Measurements from ENCODE around the gene DRC7.
"Not testable (repeated sequence)": the region's sequence is repeated elsewhere in the genome, so short reads cannot be mapped to it uniquely, and the experiment has no call there.

The DRC7 gene

GRCh38 chr16:57725151-57725550 lies 30.5 kb downstream of the DRC7 start:
- H3K36me3 ChIP-seq (ENCODE audit: control insufficient read depth in 1 of 2, insufficient read depth in 2 of 2, low read length in 2 of 2) = no peaks in the 10 kb centered on the region
- no peak overlapping the region for H3K27ac ChIP-seq (ENCODE audit: low read length)
- no peaks in the 10 kb centered on the region for H3K4me1 ChIP-seq (ENCODE audit: control insufficient read depth in 1 of 2, insufficient read depth in 2 of 2, low read length in 2 of 2)
- no peaks in the 10 kb centered on the region for H3K9me3 ChIP-seq (ENCODE audit: control insufficient read depth in 1 of 2, low read length in 2 of 2)
- no peaks in the 10 kb centered on the region for H3K27me3 ChIP-seq (ENCODE audit: low read depth, low read length)
- no peak overlapping the region for H3K4me3 ChIP-seq (ENCODE audit: low read depth in 1 of 2, low read length in 2 of 2)

- H3K4me1 ChIP-seq (ENCODE audit: control insufficient read depth in 1 of 2, insufficient read depth in 2 of 2, low read length in 2 of 2) = no peaks in the 10 kb centered on the region
- H3K27ac ChIP-seq (ENCODE audit: low read length) = no peak overlapping the region
- H3K4me3 ChIP-seq (ENCODE audit: low read depth in 1 of 2, low read length in 2 of 2) = no peak overlapping the region
- no peaks in the 10 kb centered on the region for H3K9me3 ChIP-seq (ENCODE audit: control insufficient read depth in 1 of 2, low read length in 2 of 2)
- H3K36me3 ChIP-seq (ENCODE audit: control insufficient read depth in 1 of 2, insufficient read depth in 2 of 2, low read length in 2 of 2) = no peaks in the 10 kb centered on the region
- H3K27me3 ChIP-seq (ENCODE audit: low read depth, low read length) = no peaks in the 10 kb centered on the region
Observed at GRCh38 chr16:57725554-57725953, 30.9 kb downstream of the DRC7 start.

- Histone ChIP-seq H3K36me3 (ENCODE audit: control insufficient read depth in 1 of 2, insufficient read depth in 2 of 2, low read length in 2 of 2) (no peaks in the 10 kb centered on the region), H3K4me1 (ENCODE audit: control insufficient read depth in 1 of 2, insufficient read depth in 2 of 2, low read length in 2 of 2) (no peaks in the 10 kb centered on the region), H3K9me3 (ENCODE audit: control insufficient read depth in 1 of 2, low read length in 2 of 2) (no peaks in the 10 kb centered on the region), H3K4me3 (ENCODE audit: low read depth in 1 of 2, low read length in 2 of 2) (no peak overlapping the region), H3K27me3 (ENCODE audit: low read depth, low read length) (no peaks in the 10 kb centered on the region), H3K27ac (ENCODE audit: low read length) (no peak overlapping the region)
Observed at GRCh38 chr16:57725976-57726375, 31.4 kb downstream of the DRC7 start.

- Histone ChIP-seq H3K36me3 (ENCODE audit: control insufficient read depth in 1 of 2, insufficient read depth in 2 of 2, low read length in 2 of 2) (no peaks in the 10 kb centered on the region), H3K4me1 (ENCODE audit: control insufficient read depth in 1 of 2, insufficient read depth in 2 of 2, low read length in 2 of 2) (no peaks in the 10 kb centered on the region), H3K9me3 (ENCODE audit: control insufficient read depth in 1 of 2, low read length in 2 of 2) (no peaks in the 10 kb centered on the region), H3K27ac (ENCODE audit: low read length) (no peak overlapping the region), H3K4me3 (ENCODE audit: low read depth in 1 of 2, low read length in 2 of 2) (no peak overlapping the region), H3K27me3 (ENCODE audit: low read depth, low read length) (no peaks in the 10 kb centered on the region)
Observed at GRCh38 chr16:57726433-57726947, 31.9 kb downstream of the DRC7 start.

GRCh38 chr16:57727610-57728009 lies 33.0 kb downstream of the DRC7 start:
- no peak overlapping the region for H3K27ac ChIP-seq (ENCODE audit: low read length)
- no peaks in the 10 kb centered on the region for H3K27me3 ChIP-seq (ENCODE audit: low read depth, low read length)
- no peaks in the 10 kb centered on the region for H3K36me3 ChIP-seq (ENCODE audit: control insufficient read depth in 1 of 2, insufficient read depth in 2 of 2, low read length in 2 of 2)
- H3K4me3 ChIP-seq (ENCODE audit: low read depth in 1 of 2, low read length in 2 of 2) = no peak overlapping the region
- H3K9me3 ChIP-seq (ENCODE audit: control insufficient read depth in 1 of 2, low read length in 2 of 2) = no peaks in the 10 kb centered on the region
- H3K4me1 ChIP-seq (ENCODE audit: control insufficient read depth in 1 of 2, insufficient read depth in 2 of 2, low read length in 2 of 2) = no peaks in the 10 kb centered on the region

GRCh38 chr16:57728336-57729181 lies 34.0 kb downstream of the DRC7 start:
- H3K4me1 ChIP-seq (ENCODE audit: control insufficient read depth in 1 of 2, insufficient read depth in 2 of 2, low read length in 2 of 2) = no peaks in the 10 kb centered on the region
- no peaks in the 10 kb centered on the region for H3K27me3 ChIP-seq (ENCODE audit: low read depth, low read length)
- no peak overlapping the region for H3K27ac ChIP-seq (ENCODE audit: low read length)
- no peaks in the 10 kb centered on the region for H3K9me3 ChIP-seq (ENCODE audit: control insufficient read depth in 1 of 2, low read length in 2 of 2)
- H3K36me3 ChIP-seq (ENCODE audit: control insufficient read depth in 1 of 2, insufficient read depth in 2 of 2, low read length in 2 of 2) = no peaks in the 10 kb centered on the region
- no peak overlapping the region for H3K4me3 ChIP-seq (ENCODE audit: low read depth in 1 of 2, low read length in 2 of 2)

- Histone ChIP-seq H3K27me3 (ENCODE audit: low read depth, low read length) (no peaks in the 10 kb centered on the region), H3K4me3 (ENCODE audit: low read depth in 1 of 2, low read length in 2 of 2) (no peak overlapping the region), H3K36me3 (ENCODE audit: control insufficient read depth in 1 of 2, insufficient read depth in 2 of 2, low read length in 2 of 2) (no peaks in the 10 kb centered on the region), H3K4me1 (ENCODE audit: control insufficient read depth in 1 of 2, insufficient read depth in 2 of 2, low read length in 2 of 2) (no peaks in the 10 kb centered on the region), H3K27ac (ENCODE audit: low read length) (no peak overlapping the region), H3K9me3 (ENCODE audit: control insufficient read depth in 1 of 2, low read length in 2 of 2) (no peaks in the 10 kb centered on the region)
Observed at GRCh38 chr16:57729182-57729484, 34.5 kb downstream of the DRC7 start.

- H3K4me1 ChIP-seq (ENCODE audit: control insufficient read depth in 1 of 2, insufficient read depth in 2 of 2, low read length in 2 of 2); H3K9me3 ChIP-seq (ENCODE audit: control insufficient read depth in 1 of 2, low read length in 2 of 2); H3K4me3 ChIP-seq (ENCODE audit: low read depth in 1 of 2, low read length in 2 of 2); H3K27me3 ChIP-seq (ENCODE audit: low read depth, low read length); H3K27ac ChIP-seq (ENCODE audit: low read length); H3K36me3 ChIP-seq (ENCODE audit: control insufficient read depth in 1 of 2, insufficient read depth in 2 of 2, low read length in 2 of 2): not testable (repeated sequence)
Observed at GRCh38 chr16:57729852-57730251, 35.2 kb downstream of the DRC7 start.

GRCh38 chr16:57730771-57731730 lies 36.4 kb downstream of the DRC7 start:
- no peaks in the 10 kb centered on the region for H3K36me3 ChIP-seq (ENCODE audit: control insufficient read depth in 1 of 2, insufficient read depth in 2 of 2, low read length in 2 of 2)
- H3K4me3 ChIP-seq (ENCODE audit: low read depth in 1 of 2, low read length in 2 of 2) = no peak overlapping the region
- no peak overlapping the region for H3K27ac ChIP-seq (ENCODE audit: low read length)
- peaks cover 0 to 8% of the 10 kb centered on the region in 2 donors for H3K4me1 ChIP-seq (ENCODE audit: control insufficient read depth in 1 of 2, insufficient read depth in 2 of 2, low read length in 2 of 2)
- H3K27me3 ChIP-seq (ENCODE audit: low read depth, low read length) = no peaks in the 10 kb centered on the region
- H3K9me3 ChIP-seq (ENCODE audit: control insufficient read depth in 1 of 2, low read length in 2 of 2) = no peaks in the 10 kb centered on the region

GRCh38 chr16:57732037-57732436 lies 37.4 kb downstream of the DRC7 start:
- Histone ChIP-seq H3K27ac (ENCODE audit: low read length) (no peak overlapping the region), H3K36me3 (ENCODE audit: control insufficient read depth in 1 of 2, insufficient read depth in 2 of 2, low read length in 2 of 2) (no peaks in the 10 kb centered on the region), H3K27me3 (ENCODE audit: low read depth, low read length) (no peaks in the 10 kb centered on the region), H3K9me3 (ENCODE audit: control insufficient read depth in 1 of 2, low read length in 2 of 2) (no peaks in the 10 kb centered on the region), H3K4me1 (ENCODE audit: control insufficient read depth in 1 of 2, insufficient read depth in 2 of 2, low read length in 2 of 2) (peaks cover 0 to 17% of the 10 kb centered on the region in 2 donors), H3K4me3 (ENCODE audit: low read depth in 1 of 2, low read length in 2 of 2) (no peak overlapping the region)

- Histone ChIP-seq H3K4me1 (ENCODE audit: control insufficient read depth in 1 of 2, insufficient read depth in 2 of 2, low read length in 2 of 2) (peaks cover 0 to 21% of the 10 kb centered on the region in 2 donors), H3K9me3 (ENCODE audit: control insufficient read depth in 1 of 2, low read length in 2 of 2) (no peaks in the 10 kb centered on the region), H3K27me3 (ENCODE audit: low read depth, low read length) (no peaks in the 10 kb centered on the region), H3K27ac (ENCODE audit: low read length) (no peak overlapping the region), H3K4me3 (ENCODE audit: low read depth in 1 of 2, low read length in 2 of 2) (no peak overlapping the region), H3K36me3 (ENCODE audit: control insufficient read depth in 1 of 2, insufficient read depth in 2 of 2, low read length in 2 of 2) (no peaks in the 10 kb centered on the region)
Observed at GRCh38 chr16:57732714-57733113, 38.1 kb downstream of the DRC7 start.
